Measurements from ENCODE around the gene RBM34.
"Not testable (repeated sequence)": the region's sequence is repeated elsewhere in the genome, so short reads cannot be mapped to it uniquely, and the experiment has no call there.

Gene RBM34

GRCh38 chr1:235095938-235096562 is 65.0 kb downstream of the RBM34 start:
- Mint-ChIP-seq H3K27ac (no peak overlapping the region), H3K9me3 (no peaks in the 10 kb centered on the region), H3K4me1 (peaks cover 13% of the 10 kb centered on the region), H3K4me3 (no peak overlapping the region), H3K36me3 (no peaks in the 10 kb centered on the region)
- DNase-seq (ENCODE audit: low spot score in 2 of 2) (no peak), ATAC-seq (no peak)

GRCh38 chr1:235093696-235094592 is 67.1 kb downstream of the RBM34 start:
- DNase-seq (ENCODE audit: low spot score in 2 of 2) = peak; percentile 85 to 93
- no peaks in the 10 kb centered on the region for H3K36me3 Mint-ChIP-seq
- H3K9me3 Mint-ChIP-seq = no peaks in the 10 kb centered on the region
- peaks cover 20% of the 10 kb centered on the region for H3K4me1 Mint-ChIP-seq
- no peak overlapping the region for H3K4me3 Mint-ChIP-seq
- ATAC-seq = peak; percentile 86
- H3K27ac Mint-ChIP-seq = no peak overlapping the region

GRCh38 chr1:235093013-235093695 is 67.9 kb downstream of the RBM34 start:
- Mint-ChIP-seq H3K9me3 (no peaks in the 10 kb centered on the region), H3K4me3 (no peak overlapping the region), H3K27ac (no peak overlapping the region), H3K36me3 (no peaks in the 10 kb centered on the region), H3K4me1 (peaks cover 21% of the 10 kb centered on the region)
- ATAC-seq (no peak), DNase-seq (ENCODE audit: low spot score in 2 of 2) (no peak)

GRCh38 chr1:235092415-235092814 is 68.6 kb downstream of the RBM34 start:
- H3K36me3 Mint-ChIP-seq; H3K4me3 Mint-ChIP-seq; DNase-seq (ENCODE audit: low spot score in 2 of 2); H3K9me3 Mint-ChIP-seq; H3K27ac Mint-ChIP-seq; ATAC-seq: not testable (repeated sequence)
- H3K4me1 Mint-ChIP-seq = peaks cover 21% of the 10 kb centered on the region

GRCh38 chr1:235092045-235092406 is 69.0 kb downstream of the RBM34 start:
- not testable (repeated sequence) for ATAC-seq; H3K36me3 Mint-ChIP-seq; DNase-seq (ENCODE audit: low spot score in 2 of 2); H3K4me3 Mint-ChIP-seq; H3K9me3 Mint-ChIP-seq; H3K27ac Mint-ChIP-seq
- peaks cover 21% of the 10 kb centered on the region for H3K4me1 Mint-ChIP-seq

GRCh38 chr1:235091319-235092044 is 69.6 kb downstream of the RBM34 start:
- H3K9me3 Mint-ChIP-seq; DNase-seq (ENCODE audit: low spot score in 2 of 2); H3K27ac Mint-ChIP-seq; H3K36me3 Mint-ChIP-seq; H3K4me3 Mint-ChIP-seq; ATAC-seq: not testable (repeated sequence)
- peaks cover 21% of the 10 kb centered on the region for H3K4me1 Mint-ChIP-seq

GRCh38 chr1:235090406-235091069 is 70.5 kb downstream of the RBM34 start:
- Mint-ChIP-seq H3K27ac (no peak overlapping the region), H3K9me3 (no peaks in the 10 kb centered on the region), H3K4me1 (peaks cover 21% of the 10 kb centered on the region), H3K4me3 (no peak overlapping the region), H3K36me3 (no peaks in the 10 kb centered on the region)
- no peak for DNase-seq (ENCODE audit: low spot score in 2 of 2)
- ATAC-seq = no peak

GRCh38 chr1:235088907-235089306 is 72.1 kb downstream of the RBM34 start:
- Mint-ChIP-seq H3K27ac (no peak overlapping the region), H3K9me3 (no peaks in the 10 kb centered on the region), H3K4me3 (no peak overlapping the region), H3K36me3 (no peaks in the 10 kb centered on the region), H3K4me1 (peaks cover 20% of the 10 kb centered on the region)
- ATAC-seq (no peak), DNase-seq (ENCODE audit: low spot score in 2 of 2) (no peak)

- H3K4me3 Mint-ChIP-seq = no peak overlapping the region
- H3K27ac Mint-ChIP-seq = no peak overlapping the region
- no peaks in the 10 kb centered on the region for H3K36me3 Mint-ChIP-seq
- H3K9me3 Mint-ChIP-seq = no peaks in the 10 kb centered on the region
- DNase-seq (ENCODE audit: low spot score in 2 of 2) = no peak
- peaks cover 20% of the 10 kb centered on the region for H3K4me1 Mint-ChIP-seq
- no peak for ATAC-seq
These were observed 72.6 kb downstream of the RBM34 start for GRCh38 chr1:235088430-235088829.

GRCh38 chr1:235087906-235088305 is 73.1 kb downstream of the RBM34 start:
- no peaks in the 10 kb centered on the region for H3K36me3 Mint-ChIP-seq
- ATAC-seq (no peak), DNase-seq (ENCODE audit: low spot score in 2 of 2) (no peak)
- no peaks in the 10 kb centered on the region for H3K9me3 Mint-ChIP-seq
- H3K4me1 Mint-ChIP-seq = peaks cover 20% of the 10 kb centered on the region
- no peak overlapping the region for H3K27ac Mint-ChIP-seq
- no peak overlapping the region for H3K4me3 Mint-ChIP-seq

- ATAC-seq; DNase-seq (ENCODE audit: low spot score in 2 of 2); H3K4me3 Mint-ChIP-seq; H3K36me3 Mint-ChIP-seq; H3K27ac Mint-ChIP-seq; H3K9me3 Mint-ChIP-seq: not testable (repeated sequence)
- H3K4me1 Mint-ChIP-seq = peaks cover 22% of the 10 kb centered on the region
These were observed 75.5 kb downstream of the RBM34 start for GRCh38 chr1:235085411-235086117.
